ENCODE data around the gene KIR2DL4.
"Not testable (repeated sequence)": the region's sequence is repeated elsewhere in the genome, so short reads cannot be mapped to it uniquely, and the experiment has no call there.

KIR2DL4 gene

DNA sequence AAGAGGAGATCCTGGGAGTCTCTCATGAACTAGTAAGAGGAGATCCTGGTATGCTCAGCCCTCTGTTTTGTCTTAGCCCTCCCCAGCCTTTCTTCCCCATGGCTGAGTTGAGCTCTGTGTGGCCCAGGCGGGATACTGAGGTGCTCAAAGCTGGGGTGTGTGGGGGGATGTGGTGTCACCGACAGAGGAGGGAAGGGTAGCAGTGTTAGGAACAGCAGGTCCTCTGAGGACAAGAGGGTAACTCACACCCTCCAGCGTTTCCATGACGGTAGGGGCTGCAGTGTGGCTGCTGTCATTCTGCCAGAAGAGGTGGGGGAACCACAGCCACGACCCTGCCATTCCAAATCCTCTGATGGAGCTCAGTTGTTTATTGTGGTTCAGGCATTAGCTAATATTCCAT lies 691 bp downstream of the KIR2DL4 start:
- no peak for DNase-seq (ENCODE audit: low read depth in 2 of 3, low spot score in 1 of 3)

DNA sequence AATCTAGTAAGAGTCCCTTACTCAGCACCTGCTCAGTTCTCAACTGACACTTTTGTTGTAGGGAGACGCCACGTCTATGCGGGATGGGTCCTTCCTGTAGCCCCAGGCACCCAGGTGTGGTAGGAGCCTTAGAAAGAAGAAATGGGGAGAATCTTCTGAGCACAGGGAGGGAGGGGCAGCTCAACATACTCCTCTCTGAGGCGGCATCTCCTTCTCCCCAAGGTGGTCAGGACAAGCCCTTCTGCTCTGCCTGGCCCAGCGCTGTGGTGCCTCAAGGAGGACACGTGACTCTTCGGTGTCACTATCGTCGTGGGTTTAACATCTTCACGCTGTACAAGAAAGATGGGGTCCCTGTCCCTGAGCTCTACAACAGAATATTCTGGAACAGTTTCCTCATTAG lies 1.2 kb downstream of the KIR2DL4 start:
- no peak for DNase-seq (ENCODE audit: low read depth in 2 of 3, low spot score in 1 of 3)

DNA sequence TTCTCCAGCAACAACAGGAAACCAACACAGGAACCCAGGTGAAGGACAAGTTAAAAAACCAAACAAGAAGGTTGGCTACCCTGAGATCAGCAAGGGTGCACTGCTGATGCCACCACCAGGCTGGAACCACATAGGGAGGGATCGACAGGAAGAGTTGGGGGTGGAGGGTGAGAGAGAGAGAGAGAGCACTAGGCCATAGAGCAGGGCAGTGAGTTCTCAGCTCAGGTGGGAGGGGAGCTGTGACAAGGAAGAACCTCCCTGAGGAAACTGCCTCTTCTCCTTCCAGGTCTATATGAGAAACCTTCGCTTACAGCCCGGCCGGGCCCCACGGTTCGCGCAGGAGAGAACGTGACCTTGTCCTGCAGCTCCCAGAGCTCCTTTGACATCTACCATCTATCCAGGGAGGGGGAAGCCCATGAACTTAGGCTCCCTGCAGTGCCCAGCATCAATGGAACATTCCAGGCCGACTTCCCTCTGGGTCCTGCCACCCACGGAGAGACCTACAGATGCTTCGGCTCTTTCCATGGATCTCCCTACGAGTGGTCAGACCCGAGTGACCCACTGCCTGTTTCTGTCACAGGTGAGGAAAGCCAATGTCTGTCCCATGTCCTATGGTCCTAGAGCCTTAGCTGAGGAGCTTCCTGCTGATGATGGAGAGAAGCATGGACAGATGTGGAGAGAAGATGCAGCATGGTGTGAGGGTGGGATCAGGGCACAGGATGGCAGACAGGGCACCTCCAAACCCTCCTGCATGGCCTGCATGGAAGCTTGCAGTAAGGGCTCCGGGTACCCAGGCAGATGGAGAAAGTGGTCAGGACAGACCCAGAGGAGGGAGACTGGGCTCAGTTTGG lies 2.5 kb downstream of the KIR2DL4 start:
- DNase-seq (ENCODE audit: low read depth in 2 of 3, low spot score in 1 of 3), result no peak

- DNase-seq (ENCODE audit: low read depth in 2 of 3, low spot score in 1 of 3), result no peak
Observed at GRCh38 chr19:54806516-54806838, 3.1 kb downstream of the KIR2DL4 start.

DNA sequence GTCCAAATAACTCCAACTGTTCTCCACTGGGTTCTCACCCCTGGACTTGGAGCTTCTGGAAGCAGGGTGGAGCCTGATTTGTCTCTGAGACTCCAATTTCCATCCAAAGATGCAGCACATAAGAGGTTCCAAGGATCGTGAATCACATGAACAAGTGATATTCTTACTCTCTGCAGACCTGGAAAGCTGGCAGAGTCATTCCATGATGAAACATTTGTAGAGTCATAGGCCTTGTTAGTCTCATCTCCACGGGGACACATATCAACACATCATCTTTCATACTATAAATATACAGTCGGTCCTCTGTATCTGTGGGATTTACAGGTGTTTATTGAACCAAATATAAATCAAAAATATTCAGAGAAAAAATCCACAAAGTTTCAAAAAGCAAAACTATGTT lies 11.2 kb downstream of the KIR2DL4 start:
- not testable (repeated sequence) for DNase-seq (ENCODE audit: low read depth in 2 of 3, low spot score in 1 of 3)

DNA sequence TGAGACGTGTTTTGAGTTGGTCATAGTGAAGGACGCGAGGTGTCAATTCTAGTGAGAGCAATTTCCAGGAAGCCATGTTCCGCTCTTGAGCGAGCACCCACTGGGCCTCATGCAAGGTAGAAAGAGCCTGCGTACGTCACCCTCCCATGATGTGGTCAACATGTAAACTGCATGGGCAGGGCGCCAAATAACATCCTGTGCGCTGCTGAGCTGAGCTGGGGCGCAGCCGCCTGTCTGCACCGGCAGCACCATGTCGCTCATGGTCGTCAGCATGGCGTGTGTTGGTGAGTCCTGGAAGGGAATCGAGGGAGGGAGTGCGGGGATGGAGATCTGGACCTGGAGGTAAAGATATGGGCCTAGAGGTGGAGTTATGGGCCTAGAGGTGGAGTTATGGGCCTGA lies 12.8 kb downstream of the KIR2DL4 start, which contains the start of gene KIR3DL1:
TSS of gene KIR3DL1 (plus strand) at position 218 of the 400 bp plus-strand sequence.
- not testable (repeated sequence) for DNase-seq (ENCODE audit: low read depth in 2 of 3, low spot score in 1 of 3)

DNA sequence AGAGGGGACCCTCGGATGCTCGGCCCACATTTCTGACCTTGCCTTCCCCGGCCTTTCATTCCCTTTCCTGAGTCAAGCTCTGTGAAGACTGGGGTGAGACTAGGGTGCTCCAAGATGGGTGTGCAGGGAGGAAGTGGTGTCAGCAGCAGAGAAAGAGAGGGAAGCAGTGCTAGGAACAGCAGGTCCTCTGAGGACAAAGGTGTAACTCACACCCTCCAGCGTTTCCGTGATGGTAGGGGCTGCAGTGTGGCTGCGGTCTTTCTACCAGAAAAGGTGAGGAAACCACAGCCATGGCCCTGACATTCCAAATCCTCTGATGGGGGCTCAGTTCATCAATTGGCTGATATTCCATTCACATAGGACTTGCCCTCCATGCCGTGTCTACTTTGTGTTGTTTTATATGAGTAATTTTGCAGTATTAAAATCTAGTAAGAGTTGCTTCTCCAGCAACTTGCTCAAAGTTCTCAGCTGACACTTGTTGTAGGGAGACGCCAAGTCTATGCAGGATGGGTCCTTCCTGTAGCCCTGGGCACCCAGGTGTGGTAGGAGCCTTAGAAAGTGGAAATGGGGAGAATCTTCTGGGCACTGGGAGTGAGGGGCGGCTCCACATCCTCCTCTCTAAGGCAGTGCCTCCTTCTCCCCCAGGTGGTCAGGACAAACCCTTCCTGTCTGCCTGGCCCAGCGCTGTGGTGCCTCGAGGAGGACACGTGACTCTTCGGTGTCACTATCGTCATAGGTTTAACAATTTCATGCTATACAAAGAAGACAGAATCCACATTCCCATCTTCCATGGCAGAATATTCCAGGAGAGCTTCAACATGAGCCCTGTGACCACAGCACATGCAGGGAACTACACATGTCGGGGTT lies 14.5 kb downstream of the KIR2DL4 start:
- no peak for DNase-seq (ENCODE audit: low read depth in 2 of 3, low spot score in 1 of 3)

GRCh38 chr19:54824416-54824815 lies 21.0 kb downstream of the KIR2DL4 start:
- not testable (repeated sequence) for DNase-seq (ENCODE audit: low read depth in 2 of 3, low spot score in 1 of 3)

DNA sequence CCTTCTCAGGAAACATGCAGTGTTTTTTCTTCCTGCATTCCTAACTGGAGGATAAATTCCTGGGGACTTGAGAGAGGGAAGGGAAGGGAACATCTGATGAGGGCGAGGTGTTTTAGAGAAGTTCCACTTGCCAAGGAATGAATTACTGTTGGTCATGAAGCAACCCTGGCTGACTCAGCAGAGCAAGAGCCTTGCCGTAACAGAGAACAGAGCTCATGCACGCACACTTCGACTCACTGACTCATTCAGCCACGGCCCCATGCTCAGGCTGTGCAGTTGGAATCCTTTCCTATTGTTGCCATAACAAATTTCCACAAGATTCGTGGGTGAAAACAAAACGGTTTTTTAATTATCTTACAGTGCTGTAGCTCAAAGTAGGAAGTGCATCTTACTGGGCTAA lies 21.9 kb downstream of the KIR2DL4 start:
- DNase-seq (ENCODE audit: low read depth in 2 of 3, low spot score in 1 of 3), result not testable (repeated sequence)

GRCh38 chr19:54828064-54828463 lies 24.7 kb downstream of the KIR2DL4 start:
- DNase-seq (ENCODE audit: low read depth in 2 of 3, low spot score in 1 of 3), result not testable (repeated sequence)

- not testable (repeated sequence) for DNase-seq (ENCODE audit: low read depth in 2 of 3, low spot score in 1 of 3)
Observed at GRCh38 chr19:54832496-54832895, 29.1 kb downstream of the KIR2DL4 start, which contains the start of gene KIR2DS4. Gene KIR2DS4, plus strand, starts transcription at chr19:54832676.

DNA sequence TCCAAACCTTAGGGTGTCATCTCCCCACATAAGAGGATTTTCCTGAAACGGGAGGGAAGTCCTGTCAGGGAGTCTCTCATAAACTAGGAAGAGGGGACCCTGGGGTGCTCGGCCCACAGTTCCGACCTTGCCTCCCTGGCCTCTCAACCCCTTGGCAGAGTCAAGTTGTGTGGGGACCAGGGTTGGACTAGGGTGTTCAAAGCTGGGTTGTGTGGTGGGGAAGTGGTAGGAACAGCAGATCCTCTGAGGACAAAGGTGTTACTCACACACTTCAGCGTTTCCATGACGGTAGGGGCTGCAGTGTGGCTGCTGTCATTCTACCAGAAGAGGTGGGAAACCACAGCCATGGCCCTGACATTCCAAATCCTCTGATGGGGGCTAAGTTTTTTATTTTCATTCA lies 31.7 kb downstream of the KIR2DL4 start:
- not testable (repeated sequence) for DNase-seq (ENCODE audit: low read depth in 2 of 3, low spot score in 1 of 3)

- DNase-seq (ENCODE audit: low read depth in 2 of 3, low spot score in 1 of 3), result not testable (repeated sequence)
Observed at GRCh38 chr19:54837522-54837921, 34.1 kb downstream of the KIR2DL4 start.

DNA sequence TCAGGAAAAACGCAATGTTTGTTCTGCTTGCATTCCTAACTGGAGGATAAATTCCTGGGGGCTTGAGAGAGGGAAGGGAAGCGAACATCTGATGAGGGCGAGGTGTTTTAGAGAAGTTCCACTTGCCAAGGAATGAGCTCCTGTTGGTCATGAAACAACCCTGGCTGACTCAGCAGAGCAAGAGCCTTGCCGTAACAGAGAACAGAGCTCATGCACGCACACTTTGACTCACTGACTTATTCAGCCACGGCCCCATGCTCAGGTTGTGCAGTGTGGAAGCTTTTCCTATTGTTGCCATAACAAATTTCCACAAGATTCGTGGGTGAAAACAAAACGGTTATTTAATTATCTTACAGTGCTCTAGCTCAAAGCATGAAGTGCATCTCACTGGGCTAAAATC lies 39.8 kb downstream of the KIR2DL4 start:
- DNase-seq (ENCODE audit: low read depth in 2 of 3, low spot score in 1 of 3), result not testable (repeated sequence)

DNA sequence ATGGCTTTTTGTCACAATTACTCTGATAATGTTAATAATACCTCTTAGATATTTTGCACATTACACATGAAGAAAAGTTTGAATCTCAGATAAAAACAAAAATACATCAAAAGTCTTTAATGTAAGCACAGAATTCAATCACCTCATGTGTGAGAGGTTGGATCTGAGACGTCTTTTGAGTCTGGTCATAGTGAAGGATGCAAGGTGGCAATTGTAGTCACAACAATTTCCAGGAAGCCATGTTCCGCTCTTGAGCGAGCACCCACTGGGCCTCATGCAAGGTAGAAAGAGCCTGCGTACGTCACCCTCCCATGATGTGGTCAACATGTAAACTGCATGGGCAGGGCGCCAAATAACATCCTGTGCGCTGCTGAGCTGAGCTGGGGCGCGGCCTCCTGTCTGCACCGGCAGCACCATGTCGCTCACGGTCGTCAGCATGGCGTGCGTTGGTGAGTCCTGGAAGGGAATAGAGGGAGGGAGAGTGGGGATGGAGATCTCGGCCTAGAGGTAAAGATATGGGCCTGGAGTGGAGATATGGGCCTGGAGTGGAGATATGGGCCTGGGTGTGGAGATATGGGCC lies 46.7 kb downstream of the KIR2DL4 start, which contains the start of gene KIR3DL2:
TSS of gene KIR3DL2 (plus strand) at position 383 of the 580 bp plus-strand sequence. CDS start at position 416, 33 bp downstream.
- DNase-seq (ENCODE audit: low read depth in 2 of 3, low spot score in 1 of 3), result not testable (repeated sequence)

DNA sequence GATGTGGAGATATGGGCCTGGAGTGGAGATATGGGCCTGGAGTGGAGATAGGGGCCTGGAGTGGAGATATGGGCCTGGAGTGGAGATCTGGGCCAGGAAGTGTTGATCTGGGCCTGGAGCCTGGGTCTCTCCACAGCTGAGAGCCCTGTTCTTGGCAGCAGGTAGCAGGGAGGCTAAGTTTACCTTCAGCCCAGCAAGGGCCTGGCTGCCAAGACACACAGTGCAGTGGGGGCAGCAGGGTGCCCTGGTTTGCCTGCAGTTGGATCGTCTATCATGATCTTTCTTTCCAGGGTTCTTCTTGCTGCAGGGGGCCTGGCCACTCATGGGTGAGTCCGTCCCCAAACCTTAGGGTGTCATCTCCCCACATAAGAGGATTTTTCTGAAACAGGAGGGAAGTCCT lies 47.5 kb downstream of the KIR2DL4 start:
- DNase-seq (ENCODE audit: low read depth in 2 of 3, low spot score in 1 of 3), result no peak

DNA sequence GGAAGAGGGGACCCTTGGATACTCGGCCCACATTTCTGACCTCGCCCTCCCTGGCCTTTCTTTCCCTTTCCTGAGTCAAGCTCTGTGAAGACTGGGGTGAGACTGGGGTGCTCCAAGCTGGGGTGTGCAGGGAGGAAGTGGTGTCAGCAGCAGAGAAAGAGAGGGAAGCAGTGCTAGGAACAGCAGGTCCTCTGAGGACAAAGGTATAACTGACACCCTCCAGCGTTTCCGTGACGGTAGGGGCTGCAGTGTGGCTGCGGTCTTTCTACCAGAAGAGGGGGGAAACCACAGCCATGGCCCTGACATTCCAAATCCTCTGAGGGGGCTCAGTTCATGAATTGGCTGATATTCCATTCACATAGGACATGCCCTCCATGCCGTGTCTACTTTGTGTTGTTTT lies 47.9 kb downstream of the KIR2DL4 start:
- no peak for DNase-seq (ENCODE audit: low read depth in 2 of 3, low spot score in 1 of 3)

- DNase-seq (ENCODE audit: low read depth in 2 of 3, low spot score in 1 of 3), result not testable (repeated sequence)
Observed at GRCh38 chr19:54855241-54855640, 51.8 kb downstream of the KIR2DL4 start.

GRCh38 chr19:54858476-54858875 lies 55.1 kb downstream of the KIR2DL4 start:
- not testable (repeated sequence) for DNase-seq (ENCODE audit: low read depth in 2 of 3, low spot score in 1 of 3)

DNA sequence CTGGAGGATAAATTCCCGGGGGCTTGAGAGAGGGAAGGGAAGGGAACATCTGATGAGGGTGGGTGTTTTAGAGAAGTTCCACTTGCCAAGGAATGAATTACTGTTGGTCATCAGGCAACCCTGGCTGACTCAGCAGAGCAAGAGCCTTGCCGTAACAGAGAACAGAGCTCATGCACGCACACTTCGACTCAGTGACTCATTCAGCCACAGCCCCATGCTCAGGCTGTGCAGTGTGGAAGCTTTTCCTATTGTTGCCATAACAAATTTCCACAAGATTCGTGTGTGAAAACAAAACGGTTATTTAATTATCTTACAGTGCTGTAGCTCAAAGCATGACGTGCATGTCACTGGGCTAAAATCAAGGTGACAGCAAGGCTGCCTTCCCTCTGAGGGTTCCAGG lies 56.0 kb downstream of the KIR2DL4 start:
- DNase-seq (ENCODE audit: low read depth in 2 of 3, low spot score in 1 of 3), result not testable (repeated sequence)

DNA sequence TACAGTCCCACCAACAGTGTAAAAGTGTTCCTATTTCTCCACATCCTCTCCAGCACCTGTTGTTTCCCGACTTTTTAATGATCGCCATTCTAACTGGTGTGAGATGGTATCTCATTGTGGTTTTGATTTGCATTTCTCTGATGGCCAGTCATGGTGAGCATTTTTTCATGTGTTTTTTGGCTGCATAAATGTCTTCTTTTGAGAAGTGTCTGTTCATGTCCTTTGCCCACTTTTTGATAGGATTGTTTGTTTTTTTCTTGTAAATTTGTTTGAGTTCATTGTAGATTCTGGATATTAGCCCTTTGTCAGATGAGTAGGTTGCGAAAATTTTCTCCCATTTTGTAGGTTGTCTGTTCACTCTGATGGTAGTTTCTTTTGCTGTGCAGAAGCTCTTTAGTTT lies 60.0 kb downstream of the KIR2DL4 start:
- DNase-seq (ENCODE audit: low read depth in 2 of 3, low spot score in 1 of 3), result not testable (repeated sequence)
